Transverse colon (tissue), 4 donors: ENCODE measurements around the gene GLYATL1. TPM values are rescaled to one million over a fixed set of nuclear protein-coding genes. Genes with fewer than 3 reads are reported as not detected.

Experiments used
- DNase-seq: peaks from one replicate; pipeline ENCODE4 v3.0.0-alpha.2; 2019
- H3K27ac ChIP-seq, 4 donors: fragments of 200-600 bp; sonication (generic); 2 replicates each; pipeline ENCODE4 v1.5.1; 2016 to 2018; ENCODE audit warnings: inconsistent platforms in 4 of 4
- H3K27me3 ChIP-seq: fragments of 200-600 bp; sonication (generic); 2 replicates; pipeline ENCODE4 v1.5.1; 2017; ENCODE audit warnings: inconsistent platforms
- H3K36me3 ChIP-seq, 4 donors: fragments of 200-600 bp; sonication (generic); 2 replicates each; pipeline ENCODE4 v1.5.1; 2017 to 2019; ENCODE audit warnings: inconsistent platforms in 4 of 4
- H3K4me1 ChIP-seq, 4 donors: fragments of 200-600 bp; sonication (generic); 2 replicates each; pipeline ENCODE4 v1.5.1; 2017 to 2020; ENCODE audit warnings: inconsistent platforms in 4 of 4
- H3K4me3 ChIP-seq, 4 donors: fragments of 200-600 bp; sonication (generic); 1 replicate in 1 of 4; 2 replicates in 3 of 4; pipeline versions ENCODE4 v1.5.1 to v1.6.1; 2017 to 2019; ENCODE audit warnings: inconsistent platforms in 4 of 4
- H3K9me3 ChIP-seq, 2 donors: fragments of 200-600 bp; sonication (generic); 2 replicates each; pipeline ENCODE4 v1.5.1; 2017 to 2019; ENCODE audit warnings: inconsistent platforms in 2 of 2
- EP300 ChIP-seq: sonication (generic); formaldehyde crosslinking; IDR thresholded peaks from one replicate; pipeline ENCODE4 v1.6.1; 2017; ENCODE audit warnings: antibody characterized with exemption, low read depth
- POLR2A ChIP-seq: fragments of 450-650 bp; IDR thresholded peaks from one replicate; pipeline ENCODE4 v1.6.1; 2016; ENCODE audit warnings: antibody characterized with exemption, mild to moderate bottlenecking, moderate library complexity
- POLR2AphosphoS5 ChIP-seq, 3 donors: sonication (generic); formaldehyde crosslinking; IDR thresholded peaks; one replicate each; pipeline ENCODE4 v1.6.1; 2016; ENCODE audit warnings: antibody characterized with exemption in 3 of 3
- WGBS, 2 donors: methylation state at CpG; one replicate each; pipeline ENCODE4 v1.1.5; 2018; ENCODE audit warnings: low coverage in 1 of 2; 5-methylcytosine and 5-hydroxymethylcytosine counted together
- in situ Hi-C, 4 donors: fragments of 200-750 bp; cut with MboI; loops; one replicate each; pipeline versions ENCODE4 v1.15.0 to v1.15.1; 2017; ENCODE audit warnings: low sequenced_read_pairs in 3 of 4, low pct_ligation_motif_present in 1 of 4, low pct_unique_long_range_greater_than_20kb in 1 of 4
- intact Hi-C: fragments of 100-400 bp; cut with DNase I; formaldehyde crosslinking; loops from one replicate; pipeline ENCODE4 v1.15.1; 2023; ENCODE audit warnings: low total_unique reads
- total RNA-seq, 4 donors: library from RNA; depleted of rRNA; stranded (reverse); fragments of >200 nt; gene quantifications; one replicate each; pipeline ENCODE4 v1.1.0, GENCODE V29; 2016
- TF ChIP-seq, protein P1 (sequence below), 5 experiments: fragments of 200-600 bp in 3 of 5; fragments of 450-650 bp in 2 of 5; sonication (generic) in 3 of 5; IDR thresholded peaks; 1 replicate in 2 of 5; 2 replicates in 3 of 5; pipeline ENCODE4 v1.5.1; 2016 to 2017; ENCODE audit warnings: antibody characterized with exemption in 5 of 5, inconsistent platforms in 3 of 5, mild to moderate bottlenecking in 2 of 5, moderate library complexity in 1 of 5

GLYATL1 gene
- total RNA-seq, 4 donors from 2014 or later: 2.0 TPM; not detected in 3

DNA sequence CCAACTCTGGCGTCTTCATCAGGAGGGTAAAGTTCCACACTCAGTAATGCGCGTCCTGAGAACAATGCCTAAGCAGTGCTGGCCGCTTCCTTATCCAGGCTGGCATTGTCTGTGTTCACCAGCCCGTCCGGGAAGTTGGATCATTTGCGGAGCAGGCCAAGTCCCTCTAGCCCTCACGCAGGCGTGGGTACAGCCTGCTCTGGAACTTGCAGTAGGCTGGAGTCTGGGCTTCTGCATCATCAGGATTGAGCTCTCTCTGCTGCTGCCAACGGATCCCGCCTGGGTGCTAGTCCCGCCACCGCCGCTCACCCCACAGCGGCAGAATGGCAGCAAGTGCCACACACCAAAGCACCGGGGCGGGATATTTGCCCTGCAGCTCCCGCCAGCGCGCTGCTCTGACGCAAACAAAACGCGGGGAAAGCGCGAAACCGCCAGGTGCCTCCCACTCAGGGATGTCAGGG lies 29.0 kb downstream of the GLYATL1 start:
- H3K27me3 ChIP-seq: no peaks in the 10 kb centered on the region
- H3K36me3 ChIP-seq: no peaks in the 10 kb centered on the region
- intact Hi-C loops (no loop called here), in situ Hi-C loops (no loop called here)
- no peaks in the 10 kb centered on the region for H3K9me3 ChIP-seq
- 74 to 75% methylated on average over 4 to 26 of the region's 26 CpGs for WGBS, 2 donors
- TF ChIP-seq POLR2A: no peak
- no peak for TF ChIP-seq POLR2AphosphoS5 (IDR thresholded peaks at IDR 0.05)
- TF ChIP-seq, protein P1, sequence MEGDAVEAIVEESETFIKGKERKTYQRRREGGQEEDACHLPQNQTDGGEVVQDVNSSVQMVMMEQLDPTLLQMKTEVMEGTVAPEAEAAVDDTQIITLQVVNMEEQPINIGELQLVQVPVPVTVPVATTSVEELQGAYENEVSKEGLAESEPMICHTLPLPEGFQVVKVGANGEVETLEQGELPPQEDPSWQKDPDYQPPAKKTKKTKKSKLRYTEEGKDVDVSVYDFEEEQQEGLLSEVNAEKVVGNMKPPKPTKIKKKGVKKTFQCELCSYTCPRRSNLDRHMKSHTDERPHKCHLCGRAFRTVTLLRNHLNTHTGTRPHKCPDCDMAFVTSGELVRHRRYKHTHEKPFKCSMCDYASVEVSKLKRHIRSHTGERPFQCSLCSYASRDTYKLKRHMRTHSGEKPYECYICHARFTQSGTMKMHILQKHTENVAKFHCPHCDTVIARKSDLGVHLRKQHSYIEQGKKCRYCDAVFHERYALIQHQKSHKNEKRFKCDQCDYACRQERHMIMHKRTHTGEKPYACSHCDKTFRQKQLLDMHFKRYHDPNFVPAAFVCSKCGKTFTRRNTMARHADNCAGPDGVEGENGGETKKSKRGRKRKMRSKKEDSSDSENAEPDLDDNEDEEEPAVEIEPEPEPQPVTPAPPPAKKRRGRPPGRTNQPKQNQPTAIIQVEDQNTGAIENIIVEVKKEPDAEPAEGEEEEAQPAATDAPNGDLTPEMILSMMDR (IDR thresholded peaks at IDR 0.05): no peak
- TF ChIP-seq EP300: no peak
- no peak overlapping the region for H3K4me3 ChIP-seq
- no peak overlapping the region for H3K27ac ChIP-seq
- no peaks in the 10 kb centered on the region for H3K4me1 ChIP-seq
- DNase-seq: no peak

DNA sequence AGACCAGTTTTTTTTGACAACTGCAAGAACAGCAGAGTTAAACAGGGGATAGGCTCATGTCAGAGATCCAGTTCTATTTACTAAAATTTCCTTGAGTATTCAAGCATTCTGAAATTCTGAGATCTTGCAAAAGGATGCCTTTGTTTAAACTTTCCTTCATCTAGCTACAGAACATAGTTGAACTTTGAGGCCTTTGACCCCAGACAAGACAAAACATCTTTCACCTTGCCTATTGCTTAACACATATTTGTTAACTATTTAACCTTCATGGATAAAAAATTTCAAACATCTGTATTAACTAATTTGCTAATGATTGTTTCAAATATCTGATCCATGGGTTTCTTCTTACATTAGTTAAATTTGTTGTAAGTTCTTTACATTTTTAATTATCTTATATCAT lies 38.2 kb downstream of the GLYATL1 start:
- intact Hi-C loops (no loop called here), in situ Hi-C loops (no loop called here)
- no peak overlapping the region for H3K4me3 ChIP-seq
- no peaks in the 10 kb centered on the region for H3K4me1 ChIP-seq
- H3K36me3 ChIP-seq: no peaks in the 10 kb centered on the region
- no peak for TF ChIP-seq EP300
- no peak for TF ChIP-seq POLR2AphosphoS5 (IDR thresholded peaks at IDR 0.05)
- TF ChIP-seq, protein P1 (IDR thresholded peaks at IDR 0.05): no peak
- no peak for TF ChIP-seq POLR2A
- no peak overlapping the region for H3K27ac ChIP-seq
- no peak for DNase-seq
- H3K9me3 ChIP-seq: no peaks in the 10 kb centered on the region
- H3K27me3 ChIP-seq: no peaks in the 10 kb centered on the region

- Histone ChIP-seq H3K27ac (no peak overlapping the region), H3K27me3 (no peaks in the 10 kb centered on the region), H3K36me3 (no peaks in the 10 kb centered on the region), H3K4me1 (no peaks in the 10 kb centered on the region), H3K9me3 (no peaks in the 10 kb centered on the region), H3K4me3 (no peak overlapping the region)
- TF ChIP-seq POLR2A (no peak), POLR2AphosphoS5 (IDR thresholded peaks at IDR 0.05) (no peak), EP300 (no peak)
- TF ChIP-seq, protein P1 (IDR thresholded peaks at IDR 0.05): no peak
- intact Hi-C loops: no loop called here
- WGBS, 2 donors: 85 to 88% methylated on average over 2 of the region's 2 CpGs
- DNase-seq: no peak
- in situ Hi-C loops: no loop called here
Observed at GRCh38 chr11:58979222-58979621, 39.9 kb downstream of the GLYATL1 start.

GRCh38 chr11:58980159-58980843 lies 41.0 kb downstream of the GLYATL1 start:
- Histone ChIP-seq H3K4me3 (no peak overlapping the region), H3K36me3 (no peaks in the 10 kb centered on the region), H3K4me1 (no peaks in the 10 kb centered on the region), H3K27ac (no peak overlapping the region), H3K9me3 (no peaks in the 10 kb centered on the region), H3K27me3 (no peaks in the 10 kb centered on the region)
- TF ChIP-seq, protein P1 (IDR thresholded peaks at IDR 0.05): no peak
- TF ChIP-seq EP300 (no peak), POLR2AphosphoS5 (IDR thresholded peaks at IDR 0.05) (no peak), POLR2A (no peak)
- intact Hi-C loops: no loop called here
- DNase-seq: no peak
- in situ Hi-C loops: no loop called here
- WGBS, 2 donors: 69 to 74% methylated on average over 8 of the region's 8 CpGs
